ENCODE measurements around the gene XKR3.
"Not testable (repeated sequence)": the region's sequence is repeated elsewhere in the genome, so short reads cannot be mapped to it uniquely, and the experiment has no call there.

The XKR3 gene

DNA sequence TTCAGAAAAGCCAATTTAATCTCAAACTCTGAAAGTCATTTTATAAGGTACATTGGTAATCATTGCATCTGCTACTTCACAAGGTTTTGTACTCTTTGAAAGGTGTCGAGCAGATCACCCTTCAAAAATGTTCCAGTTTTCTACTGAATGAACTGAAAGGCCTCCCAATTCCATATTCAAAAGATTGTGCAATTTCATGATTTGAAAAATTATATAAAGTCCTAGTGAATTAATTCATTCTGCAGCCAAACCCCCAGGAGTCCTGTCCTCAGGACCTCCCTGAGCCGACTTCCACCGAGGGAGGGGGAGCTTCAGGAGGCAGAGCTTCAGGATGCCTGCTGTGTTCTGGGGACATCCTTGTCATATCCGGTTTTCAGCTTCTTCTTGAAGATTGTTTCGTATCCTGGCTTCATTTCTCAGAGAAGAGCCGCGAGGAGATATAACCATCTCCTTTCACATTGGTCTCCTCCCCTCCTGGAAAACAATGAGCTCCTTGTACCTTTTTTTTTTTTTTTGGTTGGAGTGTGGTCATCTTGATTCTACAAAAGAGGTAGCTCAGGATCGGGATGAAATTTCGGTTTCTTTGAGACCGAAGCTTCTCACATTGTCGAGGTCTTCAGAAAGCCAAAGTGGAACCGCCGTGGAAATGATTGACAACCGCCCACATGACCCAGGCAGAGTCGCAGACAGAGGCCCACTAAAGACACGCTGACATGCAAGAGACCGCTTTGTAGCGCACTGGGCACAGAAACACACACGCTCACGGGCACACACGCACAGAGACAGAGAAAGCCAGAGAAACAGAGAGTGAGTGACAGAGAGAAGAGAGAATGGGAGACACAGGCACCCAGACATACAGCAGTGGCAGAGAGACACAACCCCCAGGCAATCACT is 77.7 kb downstream of the XKR3 start:
- DNase-seq (ENCODE audit: low read depth) = not testable (repeated sequence)

GRCh38 chr22:16734271-16734670 is 90.9 kb downstream of the XKR3 start:
- DNase-seq (ENCODE audit: low read depth) = not testable (repeated sequence)

Measured in amniotic epithelial cell (primary cell).